Lower leg skin (tissue), 4 donors: ENCODE measurements around the gene EPS8L2. TPM values are rescaled to one million over a fixed set of nuclear protein-coding genes. Genes with fewer than 3 reads are reported as not detected.
A peak's percentile ranks its signal among the peaks of the same experiment; 100 is the strongest.
"Not testable (repeated sequence)": the region's sequence is repeated elsewhere in the genome, so short reads cannot be mapped to it uniquely, and the experiment has no call there.

Source experiments
- DNase-seq, 2 donors: peaks; one replicate each; pipeline ENCODE4 v3.0.0-alpha.2; 2019; ENCODE audit warnings: low spot score in 2 of 2
- H3K4me3 ChIP-seq: fragments of 200-600 bp; sonication (generic); 2 replicates; pipeline ENCODE4 v1.5.1; 2017; ENCODE audit warnings: mild to moderate bottlenecking, low read depth; ENCODE audit not compliant: poor library complexity, severe bottlenecking
- POLR2A ChIP-seq, 2 donors: fragments of 450-650 bp; IDR thresholded peaks; one replicate each; pipeline ENCODE4 v1.6.1; 2016 to 2017; ENCODE audit warnings: antibody characterized with exemption in 2 of 2, mild to moderate bottlenecking in 1 of 2, moderate library complexity in 1 of 2
- WGBS, 2 donors: methylation state at CpG; one replicate each; pipeline ENCODE4 v1.1.5; 2018; 5-methylcytosine and 5-hydroxymethylcytosine counted together
- intact Hi-C: fragments of 100-400 bp; cut with DNase I; formaldehyde crosslinking; loops from one replicate; pipeline ENCODE4 v1.15.0; 2023; ENCODE audit warnings: low total_unique reads
- total RNA-seq, 4 donors: library from RNA; depleted of rRNA; stranded (reverse); fragments of >200 nt; gene quantifications; one replicate each; pipeline ENCODE4 v1.1.0, GENCODE V29; 2016
- TF ChIP-seq, protein P1 (sequence below), 3 donors: fragments of 450-650 bp; IDR thresholded peaks; one replicate each; pipeline ENCODE4 v1.5.1; 2016; ENCODE audit warnings: antibody characterized with exemption in 3 of 3, mild to moderate bottlenecking in 3 of 3, moderate library complexity in 2 of 3

The EPS8L2 gene
- total RNA-seq, 4 donors from 2014 or later, result 143 to 242 (median 164) TPM

DNA sequence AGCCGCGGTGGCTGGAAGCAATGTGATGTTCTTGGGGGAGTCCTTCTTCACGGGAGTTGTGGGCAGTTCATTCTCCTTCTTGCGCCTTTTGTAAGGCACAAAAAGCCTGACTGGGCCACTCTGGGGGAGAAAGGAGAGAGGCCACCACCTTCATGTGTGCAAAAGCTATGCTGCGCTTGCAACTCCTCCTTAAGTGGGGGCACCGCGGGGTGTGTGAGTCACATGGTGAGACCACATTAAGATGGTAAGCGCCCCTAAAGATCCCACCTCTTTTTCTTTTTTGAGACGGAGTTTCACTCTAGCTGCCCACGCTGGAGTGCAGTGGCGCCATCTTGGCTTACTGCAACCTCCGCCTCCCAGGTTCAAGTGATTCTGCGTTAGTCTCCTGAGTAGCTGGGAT, 25.1 kb upstream of the EPS8L2 start:
- TF ChIP-seq, protein P1, sequence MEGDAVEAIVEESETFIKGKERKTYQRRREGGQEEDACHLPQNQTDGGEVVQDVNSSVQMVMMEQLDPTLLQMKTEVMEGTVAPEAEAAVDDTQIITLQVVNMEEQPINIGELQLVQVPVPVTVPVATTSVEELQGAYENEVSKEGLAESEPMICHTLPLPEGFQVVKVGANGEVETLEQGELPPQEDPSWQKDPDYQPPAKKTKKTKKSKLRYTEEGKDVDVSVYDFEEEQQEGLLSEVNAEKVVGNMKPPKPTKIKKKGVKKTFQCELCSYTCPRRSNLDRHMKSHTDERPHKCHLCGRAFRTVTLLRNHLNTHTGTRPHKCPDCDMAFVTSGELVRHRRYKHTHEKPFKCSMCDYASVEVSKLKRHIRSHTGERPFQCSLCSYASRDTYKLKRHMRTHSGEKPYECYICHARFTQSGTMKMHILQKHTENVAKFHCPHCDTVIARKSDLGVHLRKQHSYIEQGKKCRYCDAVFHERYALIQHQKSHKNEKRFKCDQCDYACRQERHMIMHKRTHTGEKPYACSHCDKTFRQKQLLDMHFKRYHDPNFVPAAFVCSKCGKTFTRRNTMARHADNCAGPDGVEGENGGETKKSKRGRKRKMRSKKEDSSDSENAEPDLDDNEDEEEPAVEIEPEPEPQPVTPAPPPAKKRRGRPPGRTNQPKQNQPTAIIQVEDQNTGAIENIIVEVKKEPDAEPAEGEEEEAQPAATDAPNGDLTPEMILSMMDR (IDR thresholded peaks at IDR 0.05), result no peak
- no peak for TF ChIP-seq POLR2A (IDR thresholded peaks at IDR 0.05)
- no peak overlapping the region for H3K4me3 ChIP-seq
- WGBS, 2 donors, result 92 to 95% methylated on average over 13 of the region's 13 CpGs
- intact Hi-C loops, result no loop called here
- no peak for DNase-seq

DNA sequence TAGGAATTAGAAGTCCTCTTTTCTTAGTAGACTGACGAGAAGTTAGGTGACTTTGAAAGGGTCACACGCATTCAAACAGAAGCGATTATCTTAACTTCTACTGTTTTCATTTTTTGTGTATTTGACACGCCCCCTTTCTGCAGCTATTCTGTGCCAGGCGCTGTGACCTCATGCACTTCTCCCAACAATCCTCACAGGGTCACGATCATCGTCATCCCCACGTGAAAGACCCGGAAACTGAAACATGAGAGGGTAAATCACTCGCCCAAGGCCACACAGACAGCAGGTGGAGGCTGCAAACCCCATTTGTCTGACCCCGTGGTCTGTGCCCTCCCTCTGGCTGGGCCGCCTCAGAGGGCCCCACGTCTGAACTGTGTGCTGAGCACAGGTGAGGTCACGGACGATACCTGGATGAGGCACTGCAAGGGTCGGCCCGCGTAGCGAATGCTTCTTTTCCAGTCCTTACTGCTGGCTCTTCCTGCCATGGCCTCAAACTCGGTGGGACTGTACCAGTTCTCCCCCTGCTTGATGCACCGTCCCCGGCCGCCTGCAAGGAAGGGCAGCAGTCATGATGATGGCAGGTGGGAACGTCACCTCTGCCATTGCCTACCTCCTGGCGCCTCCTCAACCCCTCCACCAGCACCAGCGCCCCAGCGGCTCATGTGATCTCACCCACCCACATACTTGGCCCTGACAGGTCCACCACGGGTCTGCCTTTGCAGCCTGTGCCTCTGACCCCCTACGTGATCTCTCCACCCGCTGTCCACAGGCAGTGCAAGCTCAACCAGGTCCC, 19.4 kb upstream of the EPS8L2 start:
- 89 to 94% methylated on average over 30 of the region's 30 CpGs for WGBS, 2 donors
- no peak overlapping the region for H3K4me3 ChIP-seq
- intact Hi-C loops, result no loop called here
- no peak for DNase-seq
- TF ChIP-seq, protein P1 (IDR thresholded peaks at IDR 0.05), result no peak
- TF ChIP-seq POLR2A (IDR thresholded peaks at IDR 0.05), result no peak

DNA sequence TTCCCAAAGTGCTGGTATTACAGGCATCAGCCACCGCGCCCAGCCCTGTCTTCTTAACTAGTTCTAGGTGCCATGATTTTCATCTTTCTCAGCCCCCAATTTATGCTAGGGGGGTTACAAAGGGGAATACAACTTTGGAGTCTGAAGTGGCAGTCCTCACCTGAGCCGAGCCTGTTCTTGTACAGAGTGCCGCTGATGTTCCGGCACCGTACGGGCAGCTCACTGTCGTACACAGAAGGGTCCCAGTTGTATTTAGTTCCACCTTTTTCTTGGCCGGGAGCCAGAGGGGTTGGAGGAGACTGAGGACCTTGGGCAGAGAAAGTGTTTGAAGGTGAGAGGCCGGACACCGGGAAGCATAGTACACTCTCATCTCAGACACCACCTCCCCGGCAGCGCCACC, 18.3 kb upstream of the EPS8L2 start:
- no peak for TF ChIP-seq POLR2A (IDR thresholded peaks at IDR 0.05)
- TF ChIP-seq, protein P1 (IDR thresholded peaks at IDR 0.05), result no peak
- no peak for DNase-seq
- intact Hi-C loops, result no loop called here
- H3K4me3 ChIP-seq, result no peak overlapping the region
- 93% methylated on average over 13 of the region's 13 CpGs for WGBS, 2 donors

DNA sequence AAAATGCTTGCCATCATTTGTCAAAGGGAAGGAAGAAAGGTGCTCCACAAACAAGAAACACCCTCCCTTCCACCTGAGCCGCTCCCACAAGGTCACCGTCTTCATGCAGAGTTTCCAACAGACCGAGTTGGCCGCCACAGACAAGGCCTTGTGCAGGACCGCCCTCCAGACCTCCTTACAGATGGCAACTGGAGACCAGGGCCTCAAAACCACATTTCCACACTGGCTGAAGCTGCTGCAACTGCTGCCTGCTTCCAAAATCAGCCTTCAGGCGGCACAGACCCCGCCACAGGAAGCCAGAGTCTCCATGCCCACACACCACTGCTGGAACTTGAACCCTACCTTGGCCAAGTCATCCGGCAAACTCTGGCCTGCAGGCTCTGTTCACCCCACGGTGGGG, 17.4 kb upstream of the EPS8L2 start:
- 77 to 87% methylated on average over 9 of the region's 9 CpGs for WGBS, 2 donors

DNA sequence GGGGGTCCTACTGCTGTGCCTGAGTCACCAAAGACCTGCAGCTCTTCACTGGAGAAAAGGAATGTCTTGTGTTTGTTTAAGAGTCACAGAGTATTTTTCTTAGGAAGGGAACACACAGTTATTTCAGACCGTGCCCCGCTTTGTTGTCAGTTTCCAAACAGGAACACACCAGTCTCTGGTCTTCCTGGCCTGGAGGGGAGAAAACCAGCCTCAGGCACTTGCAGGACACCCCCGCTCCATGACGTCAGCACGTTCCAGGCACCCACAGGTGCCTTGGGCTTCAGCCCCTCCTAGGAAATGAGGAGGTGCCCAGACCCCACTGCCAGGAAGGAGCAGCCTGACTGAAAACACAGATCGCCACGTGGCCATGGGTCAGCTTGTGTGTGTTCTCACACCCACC, 16.4 kb upstream of the EPS8L2 start:
- no peak overlapping the region for H3K4me3 ChIP-seq
- no peak for TF ChIP-seq POLR2A (IDR thresholded peaks at IDR 0.05)
- TF ChIP-seq, protein P1 (IDR thresholded peaks at IDR 0.05), result no peak
- 74 to 87% methylated on average over 5 to 7 of the region's 7 CpGs for WGBS, 2 donors
- DNase-seq, result no peak
- intact Hi-C loops, result no loop called here

More for the DNA sequence above, 17.4 kb upstream of the EPS8L2 start:
- no peak overlapping the region for H3K4me3 ChIP-seq
- DNase-seq, result peak in 1 of 2 donors; percentile 83
- TF ChIP-seq, protein P1 (IDR thresholded peaks at IDR 0.05), result no peak
- TF ChIP-seq POLR2A (IDR thresholded peaks at IDR 0.05), result no peak
- intact Hi-C loops, result no loop called here

DNA sequence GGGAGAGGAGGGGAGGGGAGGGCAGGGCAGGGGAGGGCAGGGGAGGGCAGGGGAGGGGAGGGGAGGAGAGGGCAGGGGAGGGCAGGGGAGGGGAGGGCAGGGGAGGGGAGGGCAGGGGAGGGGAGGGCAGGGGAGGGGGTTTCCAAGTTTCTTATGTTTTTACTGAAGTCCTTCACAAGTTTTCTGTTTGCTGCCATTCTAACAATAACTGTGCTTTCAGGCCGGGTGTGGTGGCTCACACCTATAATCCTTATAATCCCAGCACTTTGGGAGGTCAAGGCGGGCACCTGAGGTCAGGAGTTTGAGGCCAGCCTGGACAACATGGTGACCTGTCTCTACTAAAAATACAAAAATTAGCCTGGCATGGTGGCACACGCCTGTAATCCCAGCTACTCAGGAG, 15.8 kb upstream of the EPS8L2 start:
- 97% methylated on average over 3 of the region's 3 CpGs for WGBS, 2 donors
- intact Hi-C loops, H3K4me3 ChIP-seq, DNase-seq: not testable (repeated sequence)
